ENCODE measurements around the gene SLC16A9.
A peak's percentile ranks its signal among the peaks of the same experiment; 100 is the strongest.
"Not testable (repeated sequence)": the region's sequence is repeated elsewhere in the genome, so short reads cannot be mapped to it uniquely, and the experiment has no call there.

The SLC16A9 gene

DNA sequence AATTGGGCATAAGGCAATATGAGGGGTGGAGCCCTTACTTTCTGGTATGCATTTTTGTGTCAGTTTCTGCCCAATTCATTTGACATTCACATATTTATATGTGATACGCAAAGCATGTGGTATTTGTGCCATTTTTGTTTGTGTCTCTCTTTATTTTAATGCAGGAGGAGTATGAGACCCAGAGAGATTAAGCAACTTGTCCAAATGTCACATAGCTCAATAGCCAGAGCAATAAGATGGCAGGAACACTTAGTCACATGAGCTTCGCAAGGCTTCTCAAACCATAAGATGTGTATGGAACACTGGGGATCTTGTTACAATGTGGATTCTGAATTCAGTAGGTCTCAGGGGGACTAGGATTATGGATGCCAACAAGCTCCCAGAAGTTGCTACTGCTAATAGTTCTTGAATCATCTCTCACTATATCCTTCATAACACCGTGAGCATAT is 24.4 kb upstream of the SLC16A9 start:
- H3K27me3 Mint-ChIP-seq = peaks cover 5% of the 10 kb centered on the region
- H3K4me3 Mint-ChIP-seq = no peak overlapping the region
- H3K9me3 Mint-ChIP-seq = no peaks in the 10 kb centered on the region
- no peak overlapping the region for H3K27ac Mint-ChIP-seq
- no peaks in the 10 kb centered on the region for H3K4me1 Mint-ChIP-seq (ENCODE audit: low read depth)
- H3K36me3 Mint-ChIP-seq (ENCODE audit: low read depth) = no peaks in the 10 kb centered on the region
- DNase-seq = no peak

DNA sequence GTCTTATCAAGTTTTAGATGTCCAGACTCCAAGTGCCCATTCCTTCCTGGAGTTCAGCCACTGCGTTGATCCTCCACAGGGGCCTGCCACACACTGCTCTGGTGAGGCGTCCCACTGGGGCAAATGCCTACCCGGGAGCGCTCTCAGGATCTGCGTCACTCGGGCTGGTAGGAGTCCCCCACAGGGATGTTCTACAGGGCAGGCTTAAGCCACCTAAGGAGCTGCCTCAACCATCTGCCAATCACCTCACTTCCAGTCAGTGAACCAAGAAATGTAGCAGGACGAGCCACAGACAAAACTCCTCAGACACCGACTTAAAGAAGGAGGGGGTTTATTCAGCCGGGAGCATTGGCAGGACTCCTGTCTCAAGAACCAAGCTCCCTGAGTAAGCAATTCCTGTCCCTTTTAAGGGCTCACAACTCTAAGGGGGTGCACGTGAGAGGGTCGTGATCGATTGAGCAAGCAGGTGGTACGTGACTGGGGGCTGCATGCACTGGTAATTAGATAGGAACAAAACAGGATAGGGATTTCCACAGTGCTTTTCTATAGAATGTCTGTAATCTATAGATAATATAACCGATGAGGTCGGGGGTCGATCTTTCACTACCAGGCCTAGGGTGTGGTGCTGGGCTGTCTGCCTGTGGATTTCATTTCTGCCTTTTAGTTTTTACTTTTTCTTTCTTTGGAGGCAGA is 23.8 kb upstream of the SLC16A9 start:
- not testable (repeated sequence) for H3K27ac Mint-ChIP-seq; H3K4me1 Mint-ChIP-seq (ENCODE audit: low read depth); DNase-seq; H3K36me3 Mint-ChIP-seq (ENCODE audit: low read depth); H3K9me3 Mint-ChIP-seq; H3K4me3 Mint-ChIP-seq; H3K27me3 Mint-ChIP-seq

DNA sequence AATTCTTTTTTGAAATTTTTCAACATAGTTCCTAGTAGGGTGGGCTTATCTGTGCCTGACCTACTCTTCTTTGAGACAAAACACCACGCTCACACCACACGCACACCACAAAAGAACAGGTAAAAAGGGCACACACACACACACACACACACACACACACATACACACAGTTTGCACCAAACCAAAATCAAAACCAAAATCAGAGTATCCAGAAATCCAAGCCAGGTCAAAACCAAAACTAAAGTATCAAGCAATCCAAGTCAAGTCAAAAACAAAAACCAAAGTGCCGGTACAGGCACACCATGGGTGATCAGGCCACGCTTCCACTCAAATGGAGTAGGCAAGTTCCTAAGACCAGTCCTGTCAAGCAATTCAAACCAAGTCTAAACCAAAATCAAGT is 23.2 kb upstream of the SLC16A9 start:
- not testable (repeated sequence) for H3K27ac Mint-ChIP-seq; H3K4me3 Mint-ChIP-seq; H3K9me3 Mint-ChIP-seq; DNase-seq; H3K27me3 Mint-ChIP-seq; H3K36me3 Mint-ChIP-seq (ENCODE audit: low read depth); H3K4me1 Mint-ChIP-seq (ENCODE audit: low read depth)

DNA sequence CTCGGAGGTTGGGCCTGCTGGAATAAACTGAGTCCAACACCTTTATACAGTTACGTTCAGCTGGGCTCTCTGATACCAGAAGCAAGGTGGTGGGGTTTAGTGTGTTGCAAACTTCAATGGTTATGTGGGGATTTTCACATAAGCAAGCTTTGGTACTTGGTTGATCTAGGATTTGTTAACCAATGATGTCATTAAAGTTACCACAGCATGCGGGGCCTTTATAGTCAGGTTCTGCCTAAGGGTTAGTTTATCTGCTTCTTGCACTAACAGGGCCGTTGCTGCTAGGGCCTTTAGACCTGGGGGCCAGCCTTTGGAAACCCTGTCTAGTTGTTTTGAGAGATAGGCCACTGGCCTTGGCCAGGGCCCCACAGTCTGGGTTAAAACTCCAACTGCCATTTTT is 19.5 kb upstream of the SLC16A9 start:
- not testable (repeated sequence) for H3K27me3 Mint-ChIP-seq; H3K4me3 Mint-ChIP-seq; H3K4me1 Mint-ChIP-seq (ENCODE audit: low read depth); H3K27ac Mint-ChIP-seq; DNase-seq; H3K9me3 Mint-ChIP-seq; H3K36me3 Mint-ChIP-seq (ENCODE audit: low read depth)

DNA sequence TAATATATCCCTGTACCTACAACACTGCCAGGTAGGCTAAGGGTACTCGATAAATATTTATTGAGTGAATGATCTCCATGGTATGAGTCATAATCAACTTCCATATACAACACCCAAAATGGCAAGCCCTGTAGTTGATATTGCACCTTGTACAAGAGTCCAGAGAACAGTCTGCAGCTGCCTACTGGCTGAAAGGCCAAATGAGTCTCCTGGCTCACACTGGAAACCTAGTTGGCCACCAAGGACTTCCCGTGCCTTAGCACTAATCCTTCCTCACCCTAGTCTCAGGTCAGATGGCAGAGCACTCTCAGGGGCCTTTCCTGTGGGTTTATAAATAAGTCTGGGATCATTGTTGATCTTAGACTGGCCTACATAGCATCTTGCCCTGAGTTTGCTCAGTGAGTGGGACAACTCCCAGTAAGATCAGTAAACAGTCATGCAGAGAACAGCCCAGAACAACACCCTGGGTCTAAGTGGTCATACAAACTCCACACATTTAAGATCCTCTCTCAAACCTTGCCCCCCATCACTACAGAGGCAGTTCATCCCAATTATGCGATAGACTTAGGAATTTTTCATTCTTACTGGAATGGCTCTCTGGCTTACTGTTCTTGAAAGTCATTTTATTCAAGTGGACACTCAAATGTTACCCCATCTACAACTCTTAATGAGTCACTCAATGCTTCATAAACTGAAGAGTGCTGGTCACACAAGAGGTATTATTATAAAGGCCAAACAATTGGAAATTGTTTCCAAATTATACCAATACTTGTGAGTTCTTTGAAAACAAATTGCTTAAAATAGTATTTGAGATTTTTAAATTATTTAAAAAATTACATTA is 14.7 kb upstream of the SLC16A9 start:
- H3K27ac Mint-ChIP-seq = no peak overlapping the region
- no peak for DNase-seq
- no peaks in the 10 kb centered on the region for H3K4me1 Mint-ChIP-seq (ENCODE audit: low read depth)
- H3K36me3 Mint-ChIP-seq (ENCODE audit: low read depth) = no peaks in the 10 kb centered on the region
- H3K4me3 Mint-ChIP-seq = no peak overlapping the region
- H3K27me3 Mint-ChIP-seq = peaks cover 5% of the 10 kb centered on the region
- peaks cover 5% of the 10 kb centered on the region for H3K9me3 Mint-ChIP-seq

DNA sequence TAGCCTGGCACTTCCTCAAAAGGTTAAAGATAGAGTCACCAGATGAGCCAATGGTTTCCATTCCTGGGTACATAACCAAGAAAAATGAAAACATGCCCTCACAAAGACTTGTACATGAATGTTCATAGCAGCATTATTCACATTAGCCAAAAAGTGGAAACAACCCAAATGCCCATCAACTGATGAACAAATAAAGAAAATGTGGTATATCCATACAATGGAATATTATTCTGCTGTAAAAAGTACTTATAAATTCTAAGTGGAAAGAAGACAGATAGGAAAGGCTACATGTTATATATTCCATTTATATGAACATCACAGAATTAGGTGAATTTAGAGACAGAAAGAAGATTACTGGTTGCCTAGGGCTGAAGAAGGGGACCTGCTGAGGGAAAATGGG is 10.7 kb upstream of the SLC16A9 start:
- no peak for DNase-seq
- Mint-ChIP-seq H3K27ac (no peak overlapping the region), H3K27me3 (peaks cover 11% of the 10 kb centered on the region), H3K4me3 (no peak overlapping the region), H3K9me3 (peaks cover 5% of the 10 kb centered on the region), H3K4me1 (ENCODE audit: low read depth) (no peaks in the 10 kb centered on the region), H3K36me3 (ENCODE audit: low read depth) (no peaks in the 10 kb centered on the region)

DNA sequence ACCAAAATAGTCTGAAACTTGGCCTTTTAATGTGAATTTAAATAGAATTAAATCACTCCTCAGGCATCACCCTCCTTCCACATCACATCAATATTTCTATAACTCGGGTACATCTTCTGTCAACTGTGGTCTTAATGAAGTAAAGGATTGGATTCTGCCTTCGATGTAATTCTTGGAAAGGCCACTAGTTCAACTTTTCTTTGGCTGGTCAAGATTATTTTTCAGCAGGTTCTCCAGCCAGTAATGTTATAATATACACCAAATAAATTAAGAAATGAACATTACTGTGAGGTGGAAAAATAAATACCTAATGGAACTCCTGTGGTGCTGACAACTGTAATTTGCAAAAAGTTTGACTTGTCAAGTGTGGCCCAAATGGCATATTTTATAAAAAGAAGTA is 9.7 kb upstream of the SLC16A9 start:
- Mint-ChIP-seq H3K36me3 (ENCODE audit: low read depth) (no peaks in the 10 kb centered on the region), H3K9me3 (peaks cover 5% of the 10 kb centered on the region), H3K4me3 (no peak overlapping the region), H3K4me1 (ENCODE audit: low read depth) (no peaks in the 10 kb centered on the region), H3K27ac (no peak overlapping the region), H3K27me3 (peaks cover 15% of the 10 kb centered on the region)
- no peak for DNase-seq

DNA sequence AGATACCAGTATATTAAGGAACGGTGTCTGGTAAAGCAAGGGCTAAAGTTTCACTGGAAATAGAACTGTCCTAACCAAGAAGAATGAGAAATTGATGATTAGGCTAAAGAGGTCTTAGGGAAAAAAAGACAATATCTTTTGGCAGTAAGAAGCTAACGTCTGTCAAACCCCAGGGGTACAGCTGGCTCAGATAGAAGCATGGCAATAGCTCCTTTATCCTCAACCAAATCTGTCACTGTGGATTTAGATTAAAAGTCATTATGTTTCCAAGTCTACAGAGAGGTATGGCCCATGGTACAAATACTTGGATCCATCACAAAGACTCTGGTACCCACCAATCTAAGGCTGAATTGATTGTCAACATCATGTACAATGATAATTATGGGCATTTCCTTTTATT is 8.6 kb upstream of the SLC16A9 start:
- H3K9me3 Mint-ChIP-seq = peaks cover 5% of the 10 kb centered on the region
- DNase-seq = no peak
- no peaks in the 10 kb centered on the region for H3K4me1 Mint-ChIP-seq (ENCODE audit: low read depth)
- H3K27ac Mint-ChIP-seq = no peak overlapping the region
- H3K27me3 Mint-ChIP-seq = peaks cover 23% of the 10 kb centered on the region
- no peaks in the 10 kb centered on the region for H3K36me3 Mint-ChIP-seq (ENCODE audit: low read depth)
- H3K4me3 Mint-ChIP-seq = no peak overlapping the region

DNA sequence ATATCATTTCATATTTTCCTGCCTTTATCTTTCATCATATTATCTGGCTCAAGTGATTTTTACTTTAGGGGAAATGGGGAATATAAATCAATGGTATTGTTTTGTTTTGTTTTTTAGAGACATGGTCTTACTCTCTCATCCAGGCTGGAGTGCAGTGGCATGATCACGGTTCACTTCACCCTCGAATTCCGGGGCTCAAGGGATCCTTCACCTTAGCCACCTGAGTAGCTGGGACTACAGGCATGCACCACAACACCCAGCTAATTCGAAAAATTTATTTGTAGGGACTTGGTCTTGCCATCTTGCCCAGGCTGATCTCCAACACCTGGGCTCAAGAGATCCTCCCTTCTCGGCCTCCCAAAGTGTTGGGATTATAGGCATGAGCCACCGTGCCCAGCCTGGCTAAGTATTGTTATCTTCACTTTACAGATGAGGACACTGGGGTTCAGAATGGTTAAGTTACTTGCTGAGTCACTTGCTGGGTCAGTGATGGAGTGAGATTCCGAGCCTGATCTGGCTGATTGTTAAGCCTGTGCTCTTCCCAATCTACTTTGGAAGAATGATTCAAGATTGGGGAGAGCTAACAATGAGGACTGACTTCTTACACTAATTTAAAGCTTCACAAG is 3.7 kb upstream of the SLC16A9 start:
- H3K36me3 Mint-ChIP-seq (ENCODE audit: low read depth) = no peaks in the 10 kb centered on the region
- H3K4me3 Mint-ChIP-seq = no peak overlapping the region
- DNase-seq = no peak
- H3K27ac Mint-ChIP-seq = no peak overlapping the region
- peaks cover 3% of the 10 kb centered on the region for H3K4me1 Mint-ChIP-seq (ENCODE audit: low read depth)
- peaks cover 57% of the 10 kb centered on the region for H3K27me3 Mint-ChIP-seq
- no peaks in the 10 kb centered on the region for H3K9me3 Mint-ChIP-seq

DNA sequence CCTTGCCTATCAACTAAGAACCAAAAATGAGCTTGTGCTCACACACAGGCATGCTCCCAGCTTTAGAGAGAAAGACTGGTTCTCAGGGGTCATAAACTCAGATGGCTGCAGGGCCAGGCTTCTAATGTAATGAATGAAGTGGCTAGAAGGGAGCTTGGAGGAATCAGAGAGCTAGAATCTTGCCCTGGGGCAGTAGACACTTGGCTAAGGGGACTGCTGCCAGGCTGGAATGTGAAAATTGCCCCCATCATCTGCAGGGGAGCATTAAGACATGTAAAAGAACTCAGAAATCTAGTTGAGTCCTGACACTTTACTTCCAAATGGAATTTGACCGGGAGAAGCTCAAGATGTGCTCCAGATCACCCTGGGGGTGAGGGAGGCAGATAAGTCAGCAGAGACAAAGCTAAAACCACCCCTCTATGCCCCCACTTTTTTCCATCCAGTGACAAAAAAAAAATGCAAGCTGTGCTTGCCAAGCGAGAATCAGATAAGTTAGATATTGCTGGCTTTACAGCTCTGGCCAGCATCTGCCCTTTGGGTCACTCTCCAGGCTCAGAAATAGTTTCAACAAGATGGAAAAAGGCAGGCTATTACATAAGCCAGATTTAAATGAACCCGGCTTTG is 2.3 kb upstream of the SLC16A9 start:
- no peak overlapping the region for H3K4me3 Mint-ChIP-seq
- H3K36me3 Mint-ChIP-seq (ENCODE audit: low read depth) = no peaks in the 10 kb centered on the region
- peaks cover 3% of the 10 kb centered on the region for H3K4me1 Mint-ChIP-seq (ENCODE audit: low read depth)
- H3K9me3 Mint-ChIP-seq = no peaks in the 10 kb centered on the region
- peaks cover 69% of the 10 kb centered on the region for H3K27me3 Mint-ChIP-seq
- no peak for DNase-seq
- H3K27ac Mint-ChIP-seq = no peak overlapping the region

DNA sequence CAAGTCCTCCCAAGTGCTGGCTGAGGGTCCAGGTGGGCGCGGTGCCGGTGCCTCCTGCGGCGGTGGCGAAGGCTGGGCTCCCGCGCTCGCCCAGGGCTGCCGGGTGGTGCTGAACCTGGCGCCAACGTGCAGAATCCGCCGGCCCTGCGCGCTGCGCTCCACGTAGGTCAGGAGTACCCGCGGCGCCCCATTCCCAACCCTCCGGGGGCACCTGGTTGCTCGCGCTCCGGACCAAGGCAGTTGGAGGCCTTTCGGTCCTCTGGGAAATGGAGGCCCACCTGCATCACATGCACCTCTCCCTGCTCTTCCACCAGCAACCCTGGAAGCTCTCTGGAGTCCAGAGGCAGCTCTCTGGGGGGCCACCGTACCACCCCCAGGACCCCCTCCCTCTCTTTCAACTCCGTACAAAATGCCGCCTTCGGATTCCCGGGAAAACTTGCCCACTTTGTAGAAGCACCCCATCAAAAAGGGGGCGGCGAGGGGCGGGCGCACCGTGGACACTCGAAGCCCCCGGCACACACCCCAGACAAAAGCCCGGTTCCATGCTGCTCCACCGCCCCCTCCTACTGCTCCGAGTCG is 745 bp downstream of the SLC16A9 start:
- Mint-ChIP-seq H3K27me3 (peaks cover 82% of the 10 kb centered on the region), H3K27ac (no peak overlapping the region), H3K9me3 (no peaks in the 10 kb centered on the region), H3K4me1 (ENCODE audit: low read depth) (peaks cover 3% of the 10 kb centered on the region), H3K4me3 (peak overlapping the region; percentile 77), H3K36me3 (ENCODE audit: low read depth) (no peaks in the 10 kb centered on the region)
- DNase-seq = peak; percentile 38

DNA sequence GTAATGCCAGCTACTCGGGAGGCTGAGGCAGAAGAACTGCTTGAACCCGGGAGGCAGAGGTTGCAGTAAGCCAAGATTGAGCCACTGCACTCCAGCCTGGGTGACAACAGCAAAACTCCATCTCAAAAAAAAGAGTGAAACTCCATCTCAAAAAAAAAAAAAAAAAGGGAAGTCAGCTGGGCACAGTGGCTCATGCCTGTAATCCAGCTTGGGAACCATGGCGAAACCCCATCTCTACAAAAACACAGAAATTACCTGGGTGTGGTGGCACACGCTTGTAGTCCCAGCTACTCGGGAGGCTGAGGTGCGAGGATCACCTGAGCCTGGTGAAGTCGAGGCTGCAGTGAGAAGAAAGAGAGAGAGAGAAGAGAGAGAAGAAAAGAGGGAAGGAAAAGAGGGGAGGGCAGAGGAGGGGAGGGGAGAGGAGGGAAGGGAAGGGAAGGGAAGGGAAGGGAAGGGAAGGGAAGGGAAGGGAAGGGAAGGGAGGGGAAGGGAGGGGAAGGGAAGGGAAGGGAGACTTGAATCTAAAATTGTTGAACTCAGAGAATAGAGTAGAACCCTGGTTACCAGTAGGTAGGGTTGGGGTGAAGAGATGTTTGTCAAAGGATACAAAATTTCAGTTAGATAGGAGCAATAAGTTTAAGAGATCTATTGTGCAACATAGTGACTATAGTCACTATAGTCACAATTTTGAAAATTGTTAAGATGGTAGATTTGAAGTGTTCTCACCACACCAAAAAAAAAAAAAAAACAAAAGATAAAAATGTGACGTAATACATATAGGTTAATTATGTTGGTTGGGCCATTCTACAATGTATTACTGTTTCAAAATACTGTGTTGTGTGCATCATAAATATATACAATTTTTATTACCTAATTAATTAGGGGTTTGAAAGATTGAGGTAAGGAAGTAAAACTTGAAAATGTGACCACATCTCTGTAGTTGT is 2.5 kb downstream of the SLC16A9 start:
- Mint-ChIP-seq H3K27me3 (peaks cover 68% of the 10 kb centered on the region), H3K36me3 (ENCODE audit: low read depth) (no peaks in the 10 kb centered on the region), H3K4me3 (no peak overlapping the region), H3K4me1 (ENCODE audit: low read depth) (peaks cover 3% of the 10 kb centered on the region), H3K27ac (no peak overlapping the region), H3K9me3 (no peaks in the 10 kb centered on the region)
- no peak for DNase-seq

DNA sequence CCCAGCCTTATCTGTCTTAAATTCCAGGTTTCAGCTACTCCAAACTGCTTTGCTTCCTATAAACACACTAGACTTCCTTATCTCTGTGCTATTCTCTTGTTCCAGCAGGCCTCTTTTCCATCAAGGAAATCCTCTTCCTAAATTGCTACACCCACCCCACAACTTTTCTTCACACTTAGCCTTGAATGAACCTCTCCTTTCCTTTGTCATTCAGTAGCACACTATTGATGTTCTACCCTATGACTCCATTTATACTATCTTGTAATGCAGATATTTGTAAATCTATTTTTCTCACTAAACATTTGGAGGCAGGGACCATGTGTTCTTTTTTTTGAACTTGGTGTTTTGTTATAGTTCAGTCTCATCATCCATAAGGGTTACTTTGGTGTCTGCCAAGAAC is 3.7 kb downstream of the SLC16A9 start:
- H3K4me1 Mint-ChIP-seq (ENCODE audit: low read depth) = peaks cover 3% of the 10 kb centered on the region
- DNase-seq = no peak
- H3K27me3 Mint-ChIP-seq = peaks cover 63% of the 10 kb centered on the region
- H3K9me3 Mint-ChIP-seq = no peaks in the 10 kb centered on the region
- H3K4me3 Mint-ChIP-seq = no peak overlapping the region
- H3K27ac Mint-ChIP-seq = no peak overlapping the region
- H3K36me3 Mint-ChIP-seq (ENCODE audit: low read depth) = no peaks in the 10 kb centered on the region
